HG02885 (cell line): ENCODE results near the gene KIR3DL3.
"Not testable (repeated sequence)": the region's sequence is repeated elsewhere in the genome, so short reads cannot be mapped to it uniquely, and the experiment has no call there.

Source experiments
- ATAC-seq: cut with Tn5 transposase; IDR thresholded peaks from one replicate; pipeline ENCODE4 v1.9.1; 2021; ENCODE audit warnings: mild to moderate bottlenecking; ENCODE audit not compliant: unreplicated experiment, poor library complexity

KIR3DL3 gene

DNA sequence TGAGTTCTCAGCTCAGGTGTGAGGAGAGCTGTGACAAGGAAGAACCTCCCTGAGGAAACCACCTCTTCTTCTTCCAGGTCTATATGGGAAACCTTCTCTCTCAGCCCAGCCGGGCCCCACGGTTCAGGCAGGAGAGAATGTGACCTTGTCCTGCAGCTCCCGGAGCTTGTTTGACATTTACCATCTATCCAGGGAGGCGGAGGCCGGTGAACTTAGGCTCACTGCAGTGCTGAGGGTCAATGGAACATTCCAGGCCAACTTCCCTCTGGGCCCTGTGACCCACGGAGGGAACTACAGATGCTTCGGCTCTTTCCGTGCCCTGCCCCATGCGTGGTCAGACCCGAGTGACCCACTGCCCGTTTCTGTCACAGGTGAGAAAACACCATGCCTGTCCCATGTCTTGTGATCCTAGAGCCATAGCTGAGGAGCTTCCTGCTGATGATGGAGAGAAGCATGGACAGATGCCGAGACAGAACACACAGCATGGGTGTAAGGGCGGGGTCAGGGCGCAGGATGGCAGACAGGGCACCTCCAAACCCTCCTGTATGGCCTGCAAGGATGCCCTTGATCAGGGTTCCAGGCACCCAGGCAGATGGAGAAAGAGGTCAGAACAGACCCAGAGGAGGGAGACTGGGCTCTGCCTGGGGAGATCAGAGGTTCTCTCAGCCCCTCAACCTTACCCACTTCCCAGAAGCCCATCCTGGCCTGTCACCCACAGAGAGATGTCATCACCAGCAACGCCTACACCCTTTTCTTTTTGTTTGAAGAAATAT is 5.4 kb downstream of the KIR3DL3 start:
- no peak for ATAC-seq

DNA sequence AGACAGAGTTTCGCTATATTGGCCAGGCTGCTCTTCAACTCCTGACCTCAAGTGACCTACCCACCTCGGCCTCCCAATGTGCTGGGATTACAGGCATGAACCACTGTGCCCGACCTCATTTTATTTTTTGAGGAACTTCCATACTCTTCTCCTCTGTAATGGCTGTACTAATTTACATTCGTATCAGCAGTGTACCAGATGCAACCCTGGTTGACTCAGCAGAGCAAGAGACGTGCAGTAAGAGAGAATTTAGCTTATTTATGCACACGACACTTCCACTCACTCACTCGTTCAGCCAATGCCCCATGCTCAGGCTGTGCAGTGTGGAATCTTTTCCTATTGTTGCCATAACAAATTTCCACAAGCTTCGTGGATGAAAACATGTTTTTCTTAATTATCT is 6.9 kb downstream of the KIR3DL3 start:
- no peak for ATAC-seq

- ATAC-seq, result not testable (repeated sequence)
These were observed 14.1 kb downstream of the KIR3DL3 start, which contains the start of gene KIR2DL3 for GRCh38 chr19:54738306-54738705. Gene KIR2DL3 (plus strand): TSS chr19:54738513. CDS start chr19:54738546, 33 bp downstream.

GRCh38 chr19:54738715-54739114 is 14.5 kb downstream of the KIR3DL3 start:
- no peak for ATAC-seq

- no peak for ATAC-seq
These were observed 15.6 kb downstream of the KIR3DL3 start for GRCh38 chr19:54739587-54740497.

GRCh38 chr19:54741950-54742349 is 17.7 kb downstream of the KIR3DL3 start:
- ATAC-seq, result not testable (repeated sequence)

- not testable (repeated sequence) for ATAC-seq
These were observed 19.8 kb downstream of the KIR3DL3 start for GRCh38 chr19:54744080-54744479.

GRCh38 chr19:54747614-54748322 is 23.5 kb downstream of the KIR3DL3 start:
- ATAC-seq, result not testable (repeated sequence)

DNA sequence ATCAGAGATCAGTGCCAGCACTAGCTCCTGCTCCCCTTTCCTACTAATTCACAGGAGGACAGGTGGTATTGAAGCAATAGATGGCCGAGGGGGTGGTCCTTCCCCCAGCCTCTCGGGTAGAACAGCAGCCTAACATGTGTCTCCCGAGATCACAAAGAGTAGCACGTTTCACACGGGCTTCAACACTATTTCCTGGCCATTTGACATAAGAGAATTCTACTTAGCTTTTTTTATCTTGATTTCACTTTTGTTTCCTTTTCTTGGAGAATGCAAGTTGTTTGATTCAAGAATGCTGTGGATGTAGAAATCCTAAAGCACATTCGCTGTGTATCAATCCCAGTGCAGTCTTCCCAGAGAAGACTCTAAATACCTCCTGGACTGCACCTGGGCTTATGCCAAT is 26.0 kb downstream of the KIR3DL3 start:
- ATAC-seq, result not testable (repeated sequence)

DNA sequence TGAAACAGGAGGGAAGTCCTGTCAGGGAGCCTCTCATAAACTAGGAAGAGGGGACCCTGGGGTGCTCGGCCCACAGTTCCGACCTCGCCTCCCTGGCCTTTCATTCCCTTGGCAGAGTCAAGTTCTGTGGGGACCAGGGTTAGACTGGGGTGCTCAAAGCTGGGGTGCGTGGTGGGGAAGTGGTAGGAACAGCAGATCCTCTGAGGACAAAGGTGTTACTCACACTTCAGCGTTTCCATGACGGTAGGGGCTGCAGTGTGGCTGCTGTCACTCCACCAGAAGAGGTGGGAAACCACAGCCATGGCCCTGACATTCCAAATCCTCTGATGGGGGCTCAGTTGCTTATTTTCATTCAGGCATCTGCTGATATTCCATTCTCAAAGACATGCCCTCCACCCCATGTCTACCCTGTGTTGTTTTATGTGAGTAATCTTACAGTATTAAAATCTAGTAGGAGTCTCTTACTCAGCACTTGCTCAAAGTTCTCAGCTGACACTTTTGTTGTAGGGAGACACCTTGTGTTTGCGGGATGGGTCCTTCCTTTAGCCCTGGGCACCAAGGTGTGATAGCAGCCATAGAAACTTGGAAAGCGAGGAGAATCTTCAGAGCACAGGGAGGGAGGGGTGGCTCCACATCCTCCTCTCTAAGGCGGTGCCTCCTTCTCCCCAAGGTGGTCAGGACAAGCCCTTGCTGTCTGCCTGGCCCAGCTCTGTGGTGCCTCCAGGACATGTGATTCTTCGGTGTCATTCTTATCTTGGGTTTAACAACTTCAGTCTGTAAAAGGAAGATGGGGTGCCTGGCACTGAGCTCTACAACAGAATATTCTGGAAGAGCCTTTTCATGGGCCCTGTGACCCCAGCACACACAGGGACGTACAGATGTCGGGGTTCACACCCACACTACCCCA is 32.2 kb downstream of the KIR3DL3 start:
- not testable (repeated sequence) for ATAC-seq

GRCh38 chr19:54758577-54758976 is 34.3 kb downstream of the KIR3DL3 start:
- ATAC-seq, result not testable (repeated sequence)

- not testable (repeated sequence) for ATAC-seq
These were observed 40.0 kb downstream of the KIR3DL3 start for GRCh38 chr19:54764219-54764618.

GRCh38 chr19:54766464-54766863 is 42.2 kb downstream of the KIR3DL3 start:
- ATAC-seq, result not testable (repeated sequence)

GRCh38 chr19:54769646-54770045 is 45.4 kb downstream of the KIR3DL3 start, which contains the start of gene KIR2DL1:
Gene KIR2DL1 (plus strand): TSS chr19:54769793. CDS start chr19:54769851, 58 bp downstream.
- ATAC-seq, result not testable (repeated sequence)

- ATAC-seq, result not testable (repeated sequence)
These were observed 46.3 kb downstream of the KIR3DL3 start for GRCh38 chr19:54770511-54770910.

DNA sequence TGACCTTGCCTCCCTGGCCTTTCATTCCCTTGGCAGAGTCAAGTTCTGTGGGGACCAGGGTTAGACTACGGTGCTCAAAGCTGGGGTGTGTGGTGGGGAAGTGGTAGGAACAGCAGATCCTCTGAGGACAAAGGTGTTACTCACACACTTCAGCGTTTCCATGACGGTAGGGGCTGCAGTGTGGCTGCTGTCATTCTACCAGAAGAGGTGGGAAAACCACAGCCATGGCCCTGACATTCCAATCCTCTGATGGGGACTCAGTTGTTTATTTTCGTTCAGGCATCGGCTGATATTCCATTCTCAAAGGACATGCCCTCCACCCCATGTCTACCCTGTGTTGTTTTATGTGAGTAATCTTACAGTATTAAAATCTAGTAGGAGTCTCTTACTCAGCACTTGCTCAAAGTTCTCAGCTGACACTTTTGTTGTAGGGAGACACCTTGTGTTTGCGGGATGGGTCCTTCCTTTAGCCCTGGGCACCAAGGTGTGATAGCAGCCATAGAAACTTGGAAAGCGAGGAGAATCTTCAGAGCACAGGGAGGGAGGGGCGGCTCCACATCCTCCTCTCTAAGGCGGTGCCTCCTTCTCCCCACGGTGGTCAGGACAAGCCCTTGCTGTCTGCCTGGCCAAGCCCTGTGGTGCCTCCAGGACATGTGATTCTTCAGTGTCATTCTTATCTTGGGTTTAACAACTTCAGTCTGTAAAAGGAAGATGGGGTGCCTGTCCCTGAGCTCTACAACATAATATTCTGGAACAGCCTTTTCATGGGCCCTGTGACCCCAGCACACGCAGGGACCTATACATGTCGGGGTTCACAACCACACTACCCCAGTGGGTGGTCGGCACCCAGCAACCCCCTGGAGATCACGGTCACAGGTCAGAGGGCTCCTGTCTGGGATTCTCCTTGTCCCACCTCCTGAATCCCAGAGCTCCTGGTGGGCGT is 47.0 kb downstream of the KIR3DL3 start:
- ATAC-seq, result not testable (repeated sequence)

DNA sequence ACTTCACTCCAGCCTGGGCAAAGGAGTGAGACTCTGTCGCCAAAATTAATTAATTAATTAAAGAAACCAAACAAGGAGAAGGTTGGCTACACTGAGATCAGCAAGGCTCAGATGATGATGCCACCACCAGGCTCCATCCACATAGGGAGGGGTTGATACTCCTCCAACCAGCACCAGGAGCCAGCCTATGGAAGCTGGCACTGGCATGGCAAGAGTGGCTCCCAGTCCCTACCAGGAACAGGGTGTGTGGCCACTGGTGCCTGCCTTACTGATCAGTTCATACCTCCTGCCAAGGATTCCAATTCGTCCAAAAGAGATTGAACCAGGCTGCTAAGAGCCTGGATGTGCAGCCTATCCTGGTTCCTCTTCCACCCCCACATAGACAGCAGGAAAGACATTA is 48.4 kb downstream of the KIR3DL3 start:
- ATAC-seq, result not testable (repeated sequence)
